CD4-positive, alpha-beta T cell treated with Interferon alpha-2 for 1 hour (primary cell): ENCODE measurements around the gene UBALD1.
"Not testable (repeated sequence)": the region's sequence is repeated elsewhere in the genome, so short reads cannot be mapped to it uniquely, and the experiment has no call there.

Experiments
- DNase-seq, 2 donors: peaks; one replicate each; pipeline ENCODE4 v3.0.0-alpha.2; 2020 to 2022

The UBALD1 gene

DNA sequence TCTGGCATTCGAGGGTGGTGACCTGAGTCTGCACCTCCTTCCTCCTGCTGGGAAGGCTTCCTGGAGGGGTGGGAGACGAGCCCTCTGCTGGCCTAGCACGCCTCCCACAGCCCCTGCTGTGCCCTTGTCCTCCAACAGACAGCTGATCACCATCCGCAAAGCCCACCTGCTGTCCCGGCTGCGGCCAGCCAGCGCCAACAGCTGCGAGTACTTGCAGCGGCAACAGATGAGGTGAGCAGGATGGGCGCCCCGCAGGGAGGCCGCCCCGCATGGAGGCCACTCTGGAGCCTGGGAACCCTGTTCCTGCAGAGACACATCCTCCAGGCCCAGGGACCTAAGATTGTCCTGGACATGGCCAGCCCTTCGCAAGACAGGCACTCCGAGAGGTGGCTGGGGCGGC, 21.6 kb downstream of the UBALD1 start:
- no peak for DNase-seq

- no peak for DNase-seq
These were observed 22.8 kb downstream of the UBALD1 start for GRCh38 chr16:4591706-4592470.

GRCh38 chr16:4591191-4591590, 23.5 kb downstream of the UBALD1 start:
- no peak for DNase-seq

DNA sequence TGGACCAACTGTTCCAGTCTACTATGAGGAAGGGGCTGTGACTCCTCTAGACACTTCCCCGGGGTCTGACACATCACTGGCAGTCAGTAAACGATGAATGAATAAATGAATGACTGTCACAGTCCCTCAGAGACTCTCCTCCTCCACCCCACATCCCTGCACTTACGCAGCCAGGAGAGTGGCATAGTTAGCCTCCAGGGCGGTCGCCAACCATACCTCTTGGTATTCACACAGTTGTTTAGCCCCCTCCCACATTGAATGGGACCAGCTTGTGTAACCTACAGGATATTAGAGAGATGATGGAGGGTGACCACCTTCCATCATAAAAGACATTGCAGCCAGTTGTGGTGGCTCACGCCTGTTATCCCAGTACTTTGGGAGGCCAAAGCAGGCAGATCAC, 25.7 kb downstream of the UBALD1 start:
- DNase-seq: no peak

DNA sequence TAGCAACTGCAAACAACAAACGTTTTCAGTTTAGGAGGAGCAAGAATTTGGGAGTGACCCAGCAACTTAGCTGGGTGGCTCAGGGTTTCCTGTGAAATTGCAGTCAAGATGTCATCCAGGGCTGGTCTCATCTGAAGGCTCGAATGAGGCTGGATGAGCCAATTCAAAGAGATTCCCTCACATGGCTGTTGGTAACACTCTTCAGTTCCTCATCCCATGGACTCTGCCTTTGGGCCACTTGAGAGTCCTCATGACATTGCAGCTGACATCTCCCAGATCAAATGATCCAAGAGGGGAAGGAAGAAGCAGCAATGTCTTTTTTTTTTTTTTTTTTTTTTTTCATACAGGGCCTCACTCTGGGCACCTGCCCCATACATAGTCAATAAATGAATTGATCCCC, 26.3 kb downstream of the UBALD1 start:
- no peak for DNase-seq

GRCh38 chr16:4586291-4586690, 28.4 kb downstream of the UBALD1 start:
- DNase-seq: no peak

- no peak for DNase-seq
These were observed 30.8 kb downstream of the UBALD1 start for GRCh38 chr16:4583906-4584305.

- DNase-seq: no peak
These were observed 34.4 kb downstream of the UBALD1 start for GRCh38 chr16:4580250-4580649.

DNA sequence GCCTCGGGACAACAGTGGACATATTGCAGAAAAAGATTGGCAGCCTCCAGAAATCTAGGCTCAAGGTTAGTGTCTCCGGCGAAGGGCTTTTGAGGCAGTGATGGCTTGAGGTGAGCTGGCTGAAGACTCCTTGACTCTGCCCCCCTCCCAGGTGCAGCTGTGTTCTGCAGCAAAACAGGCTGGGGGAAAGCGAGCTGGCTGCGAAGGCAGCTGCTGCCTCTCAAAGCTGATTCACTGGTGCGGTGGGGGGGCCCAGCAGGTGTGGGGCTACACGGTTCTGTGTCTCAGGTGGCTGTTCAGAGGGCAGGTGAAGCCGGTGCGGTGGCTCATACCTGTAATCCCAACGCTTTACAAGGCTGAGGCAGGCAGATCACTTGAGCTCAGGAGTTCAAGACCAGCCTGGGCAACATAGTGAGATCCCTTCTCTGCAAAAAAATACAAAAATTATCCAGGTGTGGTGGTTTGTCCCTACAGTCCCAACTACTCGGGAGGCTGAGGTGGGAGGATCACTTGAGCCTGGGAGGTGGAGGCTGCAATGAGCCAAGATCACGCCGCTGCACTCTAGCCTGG, 35.6 kb downstream of the UBALD1 start:
- DNase-seq: no peak

DNA sequence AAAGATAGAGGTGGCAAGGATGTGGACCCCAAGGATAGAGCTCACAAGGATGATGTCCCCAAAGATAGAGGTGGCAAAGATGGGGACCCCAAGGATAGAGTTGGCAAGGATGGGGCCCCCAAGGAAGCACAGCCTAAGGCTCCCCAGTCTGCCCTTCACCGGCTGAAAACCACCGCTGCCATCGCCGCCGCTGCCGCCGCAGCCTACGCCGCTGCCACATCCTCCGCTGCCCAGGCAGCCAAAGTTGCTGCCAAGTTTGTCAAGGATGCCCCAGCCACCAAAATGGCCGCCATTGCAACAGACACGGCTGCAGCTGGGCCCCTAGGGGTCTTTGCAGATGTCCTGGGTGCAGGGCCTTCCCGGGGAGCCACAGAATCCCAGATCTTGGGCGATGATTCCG, 38.7 kb downstream of the UBALD1 start:
- DNase-seq: no peak

GRCh38 chr16:4574919-4575705, 39.6 kb downstream of the UBALD1 start:
- no peak for DNase-seq

DNA sequence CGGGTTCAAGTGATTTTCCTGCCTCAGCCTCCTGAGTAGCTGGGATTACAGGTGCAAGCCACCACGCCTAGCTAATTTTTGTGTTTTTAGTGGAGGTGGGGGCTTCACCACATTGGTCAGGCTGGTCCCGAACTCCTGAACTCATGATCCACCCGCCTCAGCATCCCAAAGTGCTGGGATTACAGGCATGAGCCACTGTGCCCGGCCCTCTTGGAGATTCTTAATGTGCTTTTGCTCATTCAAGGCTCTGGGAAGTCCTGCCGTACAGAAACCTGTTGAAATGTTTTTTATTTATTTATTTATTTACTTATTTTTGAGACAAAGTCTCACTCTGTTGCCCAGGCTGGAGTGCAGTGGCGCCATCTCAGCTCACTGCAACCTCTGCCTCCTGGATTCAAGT, 40.8 kb downstream of the UBALD1 start:
- DNase-seq: not testable (repeated sequence)

- DNase-seq: no peak
These were observed 42.0 kb downstream of the UBALD1 start for GRCh38 chr16:4572715-4573114.

GRCh38 chr16:4570688-4571321, 43.9 kb downstream of the UBALD1 start:
- no peak for DNase-seq

DNA sequence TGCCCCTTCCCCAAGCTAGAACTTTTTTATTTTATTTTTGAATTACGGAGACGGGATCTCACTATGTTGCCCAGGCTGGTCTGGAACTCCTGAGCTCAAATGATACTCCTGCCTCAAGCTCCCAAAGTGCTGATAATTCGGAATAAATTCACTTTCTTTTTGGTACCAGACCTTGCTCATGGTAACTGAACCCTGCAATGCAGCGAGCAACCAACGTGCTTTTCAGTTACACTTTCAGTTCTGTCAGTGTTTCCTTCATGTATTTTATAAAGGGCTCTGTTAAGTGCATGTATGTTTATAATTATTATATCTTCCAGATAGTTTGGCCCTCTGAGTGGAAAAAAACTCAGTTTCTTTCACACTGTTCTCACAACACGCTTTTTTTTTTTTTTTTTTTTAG, 44.6 kb downstream of the UBALD1 start:
- no peak for DNase-seq

- DNase-seq: no peak
These were observed 48.5 kb downstream of the UBALD1 start for GRCh38 chr16:4566144-4566543.

GRCh38 chr16:4564661-4565267, 49.9 kb downstream of the UBALD1 start:
- no peak for DNase-seq

GRCh38 chr16:4561596-4561995, 53.1 kb downstream of the UBALD1 start:
- no peak for DNase-seq
